Measurements from ENCODE around the gene SULT1B1. TPM values are rescaled to one million over a fixed set of nuclear protein-coding genes. Genes with fewer than 3 reads are reported as not detected.
A peak's percentile ranks its signal among the peaks of the same experiment; 100 is the strongest.

SULT1B1 gene
- total RNA-seq, 1 donor from 2014 or later: not detected

GRCh38 chr4:69726971-69727370, 33.4 kb downstream of the SULT1B1 start:
- no peak overlapping the region for H3K4me3 ChIP-seq (ENCODE audit: low read depth, low read length)
- no peak for DNase-seq (ENCODE audit: low read depth)
- no peaks in the 10 kb centered on the region for H3K36me3 ChIP-seq (ENCODE audit: control insufficient read depth, insufficient read depth, low read length)
- TF ChIP-seq, protein P1, sequence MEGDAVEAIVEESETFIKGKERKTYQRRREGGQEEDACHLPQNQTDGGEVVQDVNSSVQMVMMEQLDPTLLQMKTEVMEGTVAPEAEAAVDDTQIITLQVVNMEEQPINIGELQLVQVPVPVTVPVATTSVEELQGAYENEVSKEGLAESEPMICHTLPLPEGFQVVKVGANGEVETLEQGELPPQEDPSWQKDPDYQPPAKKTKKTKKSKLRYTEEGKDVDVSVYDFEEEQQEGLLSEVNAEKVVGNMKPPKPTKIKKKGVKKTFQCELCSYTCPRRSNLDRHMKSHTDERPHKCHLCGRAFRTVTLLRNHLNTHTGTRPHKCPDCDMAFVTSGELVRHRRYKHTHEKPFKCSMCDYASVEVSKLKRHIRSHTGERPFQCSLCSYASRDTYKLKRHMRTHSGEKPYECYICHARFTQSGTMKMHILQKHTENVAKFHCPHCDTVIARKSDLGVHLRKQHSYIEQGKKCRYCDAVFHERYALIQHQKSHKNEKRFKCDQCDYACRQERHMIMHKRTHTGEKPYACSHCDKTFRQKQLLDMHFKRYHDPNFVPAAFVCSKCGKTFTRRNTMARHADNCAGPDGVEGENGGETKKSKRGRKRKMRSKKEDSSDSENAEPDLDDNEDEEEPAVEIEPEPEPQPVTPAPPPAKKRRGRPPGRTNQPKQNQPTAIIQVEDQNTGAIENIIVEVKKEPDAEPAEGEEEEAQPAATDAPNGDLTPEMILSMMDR (IDR thresholded peaks at IDR 0.05; ENCODE audit: insufficient read depth, low read length, poor library complexity, severe bottlenecking): no peak
- H3K27me3 ChIP-seq (ENCODE audit: control insufficient read depth, insufficient read depth, low read length): no peaks in the 10 kb centered on the region

DNA sequence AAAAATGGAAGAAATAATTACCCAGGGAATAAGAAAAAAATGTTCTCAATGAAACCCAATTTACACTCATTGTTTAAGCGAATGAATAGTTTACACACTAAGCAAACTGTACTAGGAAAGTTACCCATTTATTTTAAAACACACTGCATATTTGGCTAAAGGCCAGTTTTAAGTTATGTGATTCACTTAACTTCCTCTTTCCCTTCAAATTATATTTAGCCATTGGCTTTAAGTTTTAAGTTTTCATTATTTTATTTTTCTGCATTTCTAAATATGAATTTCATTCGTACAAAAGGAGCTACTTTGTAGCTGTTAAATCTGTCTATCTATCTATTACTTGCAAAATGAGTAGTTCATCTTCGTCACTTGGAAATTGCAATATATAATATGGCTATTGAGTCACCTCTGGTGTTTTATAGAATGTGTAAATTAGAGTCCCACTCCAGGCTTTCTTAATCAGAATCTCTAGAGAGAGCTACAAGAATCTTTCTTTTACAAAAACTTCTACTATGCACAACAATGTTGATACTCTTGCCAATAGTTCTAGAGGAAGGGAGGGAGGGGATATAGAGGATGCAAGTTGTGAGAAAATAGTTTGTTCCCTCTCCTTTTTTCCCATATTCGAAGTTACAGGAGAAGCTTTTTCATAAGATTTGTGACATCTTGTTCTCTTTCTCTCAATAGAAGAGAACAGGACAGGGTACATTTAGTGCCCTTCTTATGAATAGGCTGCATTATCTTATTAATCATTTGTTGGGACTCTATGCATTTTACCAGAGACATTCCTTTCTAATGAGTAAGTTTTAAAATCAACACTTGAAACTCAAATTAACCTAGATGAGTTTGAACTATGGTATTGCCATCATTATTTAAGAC, 41.8 kb downstream of the SULT1B1 start:
- Histone ChIP-seq H3K36me3 (ENCODE audit: control insufficient read depth, insufficient read depth, low read length) (no peaks in the 10 kb centered on the region), H3K27me3 (ENCODE audit: control insufficient read depth, insufficient read depth, low read length) (no peaks in the 10 kb centered on the region), H3K4me3 (ENCODE audit: low read depth, low read length) (no peak overlapping the region)
- DNase-seq (ENCODE audit: low read depth): peak; percentile 18
- TF ChIP-seq, protein P1 (IDR thresholded peaks at IDR 0.05; ENCODE audit: insufficient read depth, low read length, poor library complexity, severe bottlenecking): no peak

DNA sequence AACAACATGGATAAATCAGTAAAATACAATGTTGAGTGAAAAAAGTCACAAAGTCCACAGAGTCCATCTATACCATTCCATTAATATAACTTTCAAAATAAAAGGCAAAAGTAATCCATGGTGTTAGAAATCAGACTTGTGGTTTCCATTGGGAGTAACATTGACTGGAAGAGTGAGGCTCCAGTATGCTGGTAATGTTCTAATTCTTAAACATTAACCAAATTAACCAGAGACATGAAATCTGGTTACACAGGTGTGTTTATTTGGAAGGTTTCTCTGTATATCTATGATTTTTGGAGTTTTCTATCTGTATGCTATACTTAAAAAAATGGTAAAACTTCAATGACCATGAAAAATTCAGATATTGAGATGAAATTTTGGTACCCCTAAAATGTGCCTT, 42.6 kb downstream of the SULT1B1 start:
- Histone ChIP-seq H3K4me3 (ENCODE audit: low read depth, low read length) (no peak overlapping the region), H3K36me3 (ENCODE audit: control insufficient read depth, insufficient read depth, low read length) (no peaks in the 10 kb centered on the region), H3K27me3 (ENCODE audit: control insufficient read depth, insufficient read depth, low read length) (no peaks in the 10 kb centered on the region)
- DNase-seq (ENCODE audit: low read depth): peak; percentile 4
- TF ChIP-seq, protein P1 (IDR thresholded peaks at IDR 0.05; ENCODE audit: insufficient read depth, low read length, poor library complexity, severe bottlenecking): no peak

DNA sequence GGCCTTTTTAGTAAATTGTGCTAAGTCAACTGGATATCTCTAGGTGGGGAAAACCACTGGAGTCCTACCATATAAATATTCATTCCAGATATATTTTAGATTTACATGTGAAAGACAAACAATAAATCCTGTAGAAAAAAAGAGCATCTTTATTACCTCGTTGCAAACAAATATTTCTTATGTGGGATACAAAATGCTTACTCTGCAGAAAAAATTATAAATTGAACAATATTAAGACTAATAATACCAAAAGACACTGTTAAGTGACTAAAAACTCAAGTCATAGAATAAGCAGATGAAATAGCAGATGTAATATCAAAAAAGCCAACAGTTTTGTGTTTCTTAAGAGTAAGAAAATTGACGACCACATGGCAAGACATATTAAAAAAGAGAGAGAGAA, 43.8 kb downstream of the SULT1B1 start:
- no peaks in the 10 kb centered on the region for H3K27me3 ChIP-seq (ENCODE audit: control insufficient read depth, insufficient read depth, low read length)
- H3K4me3 ChIP-seq (ENCODE audit: low read depth, low read length): no peak overlapping the region
- TF ChIP-seq, protein P1 (IDR thresholded peaks at IDR 0.05; ENCODE audit: insufficient read depth, low read length, poor library complexity, severe bottlenecking): no peak
- no peak for DNase-seq (ENCODE audit: low read depth)
- no peaks in the 10 kb centered on the region for H3K36me3 ChIP-seq (ENCODE audit: control insufficient read depth, insufficient read depth, low read length)

DNA sequence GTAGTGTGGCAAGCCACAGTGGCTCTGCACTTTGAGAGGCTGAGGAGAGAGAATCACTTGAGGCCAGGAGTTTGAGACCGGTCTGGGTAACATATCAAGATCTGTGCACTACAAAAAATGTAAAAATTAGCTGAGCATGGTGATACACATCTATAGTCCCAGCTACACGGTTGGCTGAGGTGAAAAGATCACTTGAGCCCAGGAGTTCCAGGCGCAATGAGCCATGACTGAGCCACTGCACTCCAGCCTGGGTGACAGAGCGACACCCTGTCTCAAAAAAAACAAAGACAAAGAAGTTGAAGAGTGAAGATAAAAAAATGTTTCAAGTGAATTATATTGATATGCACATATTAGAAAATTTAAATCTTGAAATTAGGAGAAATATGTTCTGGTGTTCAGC, 46.3 kb downstream of the SULT1B1 start:
- H3K4me3 ChIP-seq (ENCODE audit: low read depth, low read length): no peak overlapping the region
- no peaks in the 10 kb centered on the region for H3K27me3 ChIP-seq (ENCODE audit: control insufficient read depth, insufficient read depth, low read length)
- H3K36me3 ChIP-seq (ENCODE audit: control insufficient read depth, insufficient read depth, low read length): no peaks in the 10 kb centered on the region
- TF ChIP-seq, protein P1 (IDR thresholded peaks at IDR 0.05; ENCODE audit: insufficient read depth, low read length, poor library complexity, severe bottlenecking): no peak
- DNase-seq (ENCODE audit: low read depth): no peak

DNA sequence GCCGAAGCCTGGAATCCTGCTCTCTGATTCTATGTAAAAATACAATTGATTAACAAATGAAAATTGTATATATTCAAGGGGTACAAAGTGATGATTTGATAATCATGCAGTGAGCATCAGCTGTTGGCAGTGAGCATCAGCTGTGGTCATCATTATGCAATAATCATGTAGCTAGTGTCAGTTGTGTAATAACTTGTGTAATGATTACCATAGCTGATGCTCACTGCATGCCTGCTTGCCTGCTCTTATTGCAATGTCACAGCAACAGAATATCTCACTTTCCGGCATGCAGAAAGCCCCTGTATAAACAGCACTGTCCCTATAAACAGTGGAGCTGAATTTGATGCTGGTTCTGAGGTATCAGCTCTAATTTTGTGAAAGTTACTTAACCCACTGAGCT, 46.8 kb downstream of the SULT1B1 start:
- DNase-seq (ENCODE audit: low read depth): no peak
- H3K36me3 ChIP-seq (ENCODE audit: control insufficient read depth, insufficient read depth, low read length): no peaks in the 10 kb centered on the region
- TF ChIP-seq, protein P1 (IDR thresholded peaks at IDR 0.05; ENCODE audit: insufficient read depth, low read length, poor library complexity, severe bottlenecking): no peak
- H3K27me3 ChIP-seq (ENCODE audit: control insufficient read depth, insufficient read depth, low read length): no peaks in the 10 kb centered on the region
- no peak overlapping the region for H3K4me3 ChIP-seq (ENCODE audit: low read depth, low read length)
